CD4-positive, alpha-beta T cell treated with Interleukin-21 for 1 hour (primary cell): ENCODE results near the gene SPATA9.
A peak's percentile ranks its signal among the peaks of the same experiment; 100 is the strongest.

Source experiments
- DNase-seq: peaks from one replicate; pipeline ENCODE4 v3.0.0-alpha.2; 2020

Gene SPATA9

GRCh38 chr5:95682891-95683290, at the start of gene SPATA9:
Gene SPATA9 (minus strand): TSS chr5:95682991. CDS start chr5:95682854, 137 bp downstream.
- DNase-seq = no peak

DNA sequence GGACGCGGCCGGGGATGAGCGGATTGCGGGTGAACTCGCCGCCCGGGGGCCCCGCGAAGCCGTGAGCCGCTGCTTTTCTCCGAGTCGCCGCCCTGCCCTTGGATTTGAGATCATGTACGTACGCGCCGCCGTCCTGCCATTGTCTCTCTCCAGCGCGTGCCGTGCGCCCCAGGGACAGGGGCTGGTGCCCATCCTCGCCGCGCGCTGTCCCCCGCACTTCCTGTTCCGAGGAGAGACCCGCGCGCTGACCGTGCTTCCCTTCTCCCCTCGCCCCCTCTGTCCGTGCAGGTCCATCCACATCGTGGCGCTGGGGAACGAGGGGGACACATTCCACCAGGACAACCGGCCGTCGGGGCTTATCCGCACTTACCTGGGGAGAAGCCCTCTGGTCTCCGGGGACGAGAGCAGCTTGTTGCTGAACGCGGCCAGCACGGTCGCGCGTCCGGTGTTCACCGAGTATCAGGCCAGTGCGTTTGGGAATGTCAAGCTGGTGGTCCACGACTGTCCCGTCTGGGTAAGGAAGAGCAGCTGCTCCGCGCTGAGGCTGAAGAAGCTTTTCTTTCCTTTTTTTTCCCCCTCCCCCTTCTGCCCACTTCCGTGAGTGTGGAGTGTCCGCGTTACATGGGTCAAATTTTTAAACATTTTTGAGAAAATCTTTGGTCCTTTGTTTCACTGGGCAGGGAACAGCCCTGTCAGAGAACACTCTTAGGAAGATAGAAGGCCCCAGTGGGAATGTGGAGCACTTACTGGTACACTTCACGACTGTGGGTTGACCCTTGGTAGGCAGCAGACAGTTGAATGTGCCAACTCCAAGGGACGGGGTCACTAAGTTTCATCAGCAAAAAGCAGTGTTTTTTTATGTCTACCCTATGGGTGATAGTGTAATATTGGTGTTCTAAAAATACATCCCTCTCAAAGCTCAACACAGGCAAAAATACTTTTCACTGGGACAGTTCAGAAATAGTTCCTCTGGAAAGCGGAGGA, 49.1 kb upstream of the SPATA9 start:
- peak; percentile 28 for DNase-seq

DNA sequence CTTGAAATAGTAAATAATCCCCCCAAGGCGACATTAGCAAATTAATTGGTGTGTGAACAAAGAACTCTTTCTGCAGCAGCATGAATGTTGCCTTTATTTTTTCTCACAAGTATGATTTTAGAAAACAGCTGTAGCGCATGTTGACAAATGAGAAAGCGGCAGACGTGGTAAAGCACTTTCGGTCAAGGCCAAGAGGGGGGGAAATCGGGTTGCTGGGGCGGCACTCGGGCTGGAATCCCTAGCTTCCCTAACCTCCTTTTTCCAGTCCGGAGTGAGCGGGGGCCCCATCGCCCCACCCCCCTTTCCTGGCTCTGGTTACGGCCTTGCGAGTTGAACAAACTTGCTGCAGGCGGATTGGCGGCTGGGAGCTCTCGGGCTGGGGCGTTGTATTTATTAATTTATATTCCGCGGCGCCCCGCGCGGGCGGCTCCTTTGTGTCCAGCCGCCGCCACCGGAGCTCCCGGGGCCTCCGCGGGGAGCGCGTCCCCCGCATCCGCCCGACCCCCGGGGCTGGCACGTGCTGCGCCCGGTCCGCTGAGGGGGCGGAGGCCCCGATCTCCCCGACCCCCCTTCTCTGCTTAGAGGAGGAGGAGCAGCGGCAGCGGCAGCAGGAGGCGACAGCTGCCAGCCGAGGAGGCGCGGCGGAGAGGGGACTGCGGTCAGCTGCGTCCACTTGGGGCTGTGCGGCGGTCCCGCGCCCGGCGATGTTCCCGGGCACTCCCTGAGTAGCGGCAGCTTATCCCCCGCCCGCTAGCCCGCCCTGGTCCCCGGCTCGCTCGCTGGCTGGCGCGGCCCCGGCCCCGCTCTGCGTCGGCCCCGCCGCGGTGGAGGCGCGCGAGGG, 48.2 kb upstream of the SPATA9 start, which contains the start of gene RHOBTB3:
Gene RHOBTB3, plus strand, starts transcription at position 607 of the 841 bp plus-strand sequence. CDS start 347 bp downstream, outside the sequence.
- peak; percentile 33 for DNase-seq

GRCh38 chr5:95730011-95730700, 47.4 kb upstream of the SPATA9 start:
- no peak for DNase-seq

DNA sequence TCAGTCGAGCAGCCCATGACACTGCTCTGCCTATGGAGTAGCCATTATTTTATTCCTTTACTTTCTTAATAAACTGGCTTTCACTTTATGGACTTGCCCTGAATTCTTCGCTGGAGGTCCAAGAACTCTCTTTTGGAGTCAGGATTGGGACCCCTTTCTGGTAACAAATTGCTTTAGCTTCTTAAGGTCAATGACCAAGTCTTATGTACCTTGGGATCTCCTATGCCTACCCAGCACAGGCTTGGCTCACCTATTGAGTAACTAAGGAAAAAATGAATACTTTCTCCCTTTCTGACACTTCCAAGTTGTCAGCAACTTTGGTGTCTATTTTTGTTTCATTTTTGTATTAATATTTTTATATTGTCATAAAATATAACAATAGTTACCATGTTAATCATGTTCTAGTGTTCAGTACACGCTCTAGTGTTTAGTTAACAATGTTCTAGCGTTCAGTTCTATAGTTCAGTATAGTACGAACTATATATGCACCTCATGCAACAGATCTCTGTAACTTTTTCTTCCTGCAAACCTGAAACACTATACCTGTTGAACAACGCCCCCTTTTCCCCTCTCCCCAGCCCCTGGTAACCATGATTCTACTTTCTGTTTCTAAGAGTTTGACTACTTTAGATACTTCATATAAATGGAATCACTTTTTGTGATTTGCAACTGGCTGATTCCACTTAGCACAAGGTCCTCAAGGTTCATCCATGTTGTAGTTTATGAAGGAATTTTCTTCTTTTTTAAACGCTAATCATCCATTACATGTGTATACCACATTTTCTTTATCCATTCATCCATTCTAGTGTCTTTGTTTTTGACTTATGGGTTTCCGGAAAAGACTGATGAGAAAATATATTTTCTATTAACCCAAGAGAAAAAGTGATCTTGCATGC, 46.6 kb upstream of the SPATA9 start:
- no peak for DNase-seq

- no peak for DNase-seq
Measured at GRCh38 chr5:95728494-95729114, 45.8 kb upstream of the SPATA9 start.

DNA sequence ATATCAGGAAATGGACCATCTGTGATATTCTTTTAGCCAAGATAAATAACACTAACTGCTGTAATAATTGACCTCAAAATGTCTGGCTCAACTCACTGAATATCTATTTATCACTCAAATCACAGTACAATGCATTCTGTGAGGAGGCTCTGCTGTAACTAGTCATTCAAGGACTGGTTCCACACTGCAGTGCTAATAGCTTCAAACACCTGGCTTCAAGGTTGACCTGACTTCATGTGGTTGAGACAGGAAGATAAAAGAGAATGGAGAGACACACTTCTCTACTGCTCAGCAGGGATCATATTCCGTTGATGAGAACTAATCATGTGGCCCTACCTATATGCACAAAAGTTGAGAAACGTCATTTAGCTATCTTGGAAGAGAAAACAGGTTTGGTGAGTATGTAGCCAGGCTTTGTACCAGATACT, 45.0 kb upstream of the SPATA9 start:
- no peak for DNase-seq

DNA sequence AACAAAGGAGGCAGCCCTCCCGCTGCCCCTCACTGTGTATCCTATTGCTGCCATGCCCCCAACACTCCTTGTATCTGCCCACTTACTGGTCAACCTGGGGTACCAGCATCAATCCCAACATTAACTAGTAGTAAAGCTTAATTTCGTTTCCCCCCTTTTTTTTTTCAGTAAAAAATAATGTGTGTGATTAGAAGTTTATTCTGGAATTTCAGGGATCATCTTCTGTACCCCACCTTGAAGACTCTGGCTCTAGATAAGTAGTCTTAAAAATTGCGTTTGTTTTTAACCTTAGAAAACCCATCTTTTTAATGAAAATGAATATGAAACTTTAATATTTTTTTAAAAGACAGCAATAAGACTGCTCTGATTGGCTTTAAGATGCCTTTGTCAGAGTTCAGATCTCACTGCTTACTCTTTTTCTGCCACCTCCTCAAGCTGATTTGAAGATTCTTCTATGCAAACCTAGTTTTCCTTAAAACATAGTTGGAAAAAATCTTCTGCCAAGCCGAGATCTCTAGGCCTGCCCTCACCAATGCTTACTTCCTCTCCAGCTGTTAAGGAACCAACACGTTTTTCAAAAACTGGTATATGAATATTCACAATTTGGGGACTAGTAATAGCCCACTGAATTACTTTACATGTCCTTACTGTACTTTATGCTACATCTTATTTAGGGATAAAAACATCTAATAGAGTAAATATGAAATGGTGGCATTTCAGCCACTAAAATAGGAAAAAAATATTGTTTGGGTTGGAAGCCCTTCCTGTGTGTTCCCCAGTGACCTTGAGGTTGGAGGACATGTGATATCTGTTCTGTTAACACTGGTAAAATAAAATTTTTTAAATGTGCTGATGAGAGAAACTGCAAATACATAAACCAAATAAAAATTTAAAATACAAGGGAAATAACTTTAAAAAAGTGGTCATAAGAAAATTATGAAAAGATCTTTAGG, 44.3 kb upstream of the SPATA9 start:
- no peak for DNase-seq

GRCh38 chr5:95725937-95726810, 43.4 kb upstream of the SPATA9 start:
- no peak for DNase-seq

DNA sequence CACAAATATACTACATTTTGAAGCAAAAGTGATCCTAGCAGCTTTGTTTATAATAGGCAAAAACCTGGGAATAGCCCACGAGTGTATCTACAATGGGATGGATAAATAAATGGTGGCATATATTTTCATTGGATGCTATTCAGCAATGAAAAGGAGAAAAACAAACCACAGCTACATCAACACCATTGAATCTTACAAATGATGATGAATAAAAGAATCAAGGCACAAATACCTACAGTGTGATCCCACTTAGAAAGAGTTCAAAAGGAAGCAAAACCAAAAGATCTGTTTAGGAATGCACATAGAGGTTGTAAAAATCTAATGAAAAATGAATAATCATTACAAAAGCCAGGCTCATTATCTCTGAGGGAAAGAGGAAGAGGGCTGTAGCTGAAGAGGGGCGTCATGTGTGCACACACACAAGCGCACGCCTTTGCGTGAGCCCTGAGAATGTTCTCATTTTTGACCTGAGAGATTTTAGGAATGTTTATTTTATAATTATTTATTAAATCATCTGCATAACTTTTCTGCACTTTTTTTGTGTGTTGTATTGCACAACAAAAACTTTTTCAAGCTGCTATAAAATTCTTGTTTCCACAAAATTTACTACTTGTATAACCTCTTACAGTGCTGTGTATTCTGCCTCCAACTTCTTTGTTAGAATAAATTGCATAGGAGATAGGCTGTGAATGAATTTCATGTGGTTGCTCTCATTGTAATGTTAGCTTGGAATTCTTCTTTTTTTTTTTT, 42.5 kb upstream of the SPATA9 start:
- no peak for DNase-seq

GRCh38 chr5:95723632-95724369, 41.0 kb upstream of the SPATA9 start:
- no peak for DNase-seq

- no peak for DNase-seq
Measured at GRCh38 chr5:95721582-95722295, 38.9 kb upstream of the SPATA9 start.

DNA sequence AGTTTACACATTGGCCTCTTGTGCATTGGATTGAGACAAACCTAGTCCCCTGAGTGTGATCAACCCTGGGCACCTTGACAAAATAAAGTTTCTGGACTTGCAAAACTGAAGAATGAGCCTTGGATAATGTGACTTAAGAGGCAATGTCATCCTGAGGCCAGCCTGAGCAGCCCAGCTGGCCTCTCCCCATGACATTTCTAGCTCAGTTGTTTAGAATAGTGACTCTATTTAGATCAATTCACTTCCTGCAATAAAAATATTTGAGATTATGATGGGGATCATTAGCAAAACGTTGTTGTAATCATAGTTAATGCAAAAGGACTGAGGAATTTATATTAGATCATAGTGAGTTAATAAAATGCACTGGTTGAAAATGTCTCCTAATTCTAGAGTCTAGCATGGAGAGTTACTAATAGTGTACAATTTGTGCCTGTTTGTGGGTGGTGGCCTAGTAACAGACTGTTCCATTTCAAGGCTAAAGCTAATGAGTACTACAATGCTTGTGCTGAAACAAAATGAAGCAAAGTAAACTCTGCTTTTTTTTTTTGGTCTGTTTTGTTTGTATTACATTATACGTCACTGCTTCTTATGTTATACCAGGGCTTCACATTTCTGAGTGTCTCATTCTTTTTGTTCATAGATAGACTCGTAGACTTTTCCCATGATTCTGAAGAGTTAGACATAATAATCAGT, 37.4 kb upstream of the SPATA9 start:
- DNase-seq = no peak

GRCh38 chr5:95718738-95719137, 35.9 kb upstream of the SPATA9 start:
- DNase-seq = no peak

GRCh38 chr5:95718203-95718602, 35.4 kb upstream of the SPATA9 start:
- DNase-seq = peak; percentile 54

DNA sequence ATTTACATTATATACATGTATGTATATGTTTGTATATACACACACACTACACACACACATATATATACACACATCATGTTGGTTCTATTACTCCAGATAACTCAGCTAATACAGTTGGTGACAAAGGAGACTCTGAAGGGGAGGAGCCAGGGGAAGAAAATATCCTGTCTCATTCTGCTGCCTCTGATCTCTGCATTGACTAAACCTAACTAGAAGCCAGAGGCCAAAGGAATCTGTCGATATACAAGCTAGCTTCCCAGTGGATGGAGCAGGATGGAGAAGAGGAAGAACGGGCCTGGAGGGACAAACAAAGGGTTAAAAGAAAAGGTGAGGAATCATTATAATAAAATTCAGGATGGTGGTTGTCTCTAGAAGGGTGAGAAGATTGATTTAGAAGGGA, 34.6 kb upstream of the SPATA9 start:
- DNase-seq = no peak
